HepG2 (cell line): ENCODE results near the gene PMPCB. TPM values are rescaled to one million over a fixed set of nuclear protein-coding genes. Genes with fewer than 3 reads are reported as not detected.

Experiments used
- AHR ChIP-seq: IDR thresholded peaks from 2 replicates; pipeline ENCODE4 v1.6.1; 2018; ENCODE audit warnings: missing genetic modification reagents, missing compliant biosample characterization
- ARID2 ChIP-seq: sonication (generic); formaldehyde crosslinking; IDR thresholded peaks from 2 replicates; pipeline ENCODE4 v1.8.1; 2022; ENCODE audit warnings: mild to moderate bottlenecking, missing genetic modification reagents, borderline replicate concordance
- ATRX ChIP-seq: sonication (generic); formaldehyde crosslinking; IDR thresholded peaks from 2 replicates; pipeline ENCODE4 v1.4.0; 2020; ENCODE audit warnings: missing genetic modification reagents, borderline replicate concordance
- CHCHD3 ChIP-seq: sonication (generic); formaldehyde crosslinking; IDR thresholded peaks from 2 replicates; pipeline ENCODE4 v1.8.0; 2022; ENCODE audit warnings: mild to moderate bottlenecking, missing genetic modification reagents, moderate library complexity
- DNMT1 ChIP-seq: sonication (generic); formaldehyde crosslinking; IDR thresholded peaks from 2 replicates; pipeline ENCODE4 v1.5.1; 2020; ENCODE audit warnings: mild to moderate bottlenecking, missing genetic modification reagents
- IKZF4 ChIP-seq: sonication (generic); formaldehyde crosslinking; IDR thresholded peaks from 2 replicates; pipeline ENCODE4 v1.5.1; 2020; ENCODE audit warnings: borderline replicate concordance, mild to moderate bottlenecking, low read depth, missing genetic modification reagents; ENCODE audit errors: not compliant biosample characterization
- KLF12 ChIP-seq: sonication (generic); formaldehyde crosslinking; IDR thresholded peaks from 2 replicates; pipeline ENCODE4 v1.4.0; 2020; ENCODE audit warnings: missing genetic modification reagents, borderline replicate concordance
- PREB ChIP-seq: sonication (generic); formaldehyde crosslinking; IDR thresholded peaks from 2 replicates; pipeline ENCODE4 v1.4.0; 2020; ENCODE audit warnings: missing genetic modification reagents
- TOE1 ChIP-seq: sonication (generic); formaldehyde crosslinking; IDR thresholded peaks from 2 replicates; pipeline ENCODE4 v1.4.0; 2020; ENCODE audit warnings: mild to moderate bottlenecking, missing genetic modification reagents
- TP53 ChIP-seq: sonication (generic); formaldehyde crosslinking; conservative IDR thresholded peaks from 2 replicates; pipeline ENCODE4 v1.4.0; 2020; ENCODE audit warnings: missing genetic modification reagents
- ZBTB38 ChIP-seq: sonication (generic); formaldehyde crosslinking; IDR thresholded peaks from 2 replicates; pipeline ENCODE4 v1.5.1; 2020; ENCODE audit warnings: mild to moderate bottlenecking, missing genetic modification reagents
- ZHX1 ChIP-seq: sonication (generic); formaldehyde crosslinking; IDR thresholded peaks from 2 replicates; pipeline ENCODE4 v1.8.1; 2022; ENCODE audit warnings: low read depth, mild to moderate bottlenecking, missing genetic modification reagents
- ZNF136 ChIP-seq: sonication (generic); formaldehyde crosslinking; IDR thresholded peaks from 2 replicates; pipeline ENCODE4 v1.8.1; 2022; ENCODE audit warnings: low read depth, mild to moderate bottlenecking, moderate library complexity, missing genetic modification reagents
- ZNF17 ChIP-seq: sonication (generic); formaldehyde crosslinking; IDR thresholded peaks from 2 replicates; pipeline ENCODE4 v1.5.0; 2020; ENCODE audit warnings: mild to moderate bottlenecking, missing genetic modification reagents
- ZNF292 ChIP-seq: sonication (generic); formaldehyde crosslinking; IDR thresholded peaks from 2 replicates; pipeline ENCODE4 v1.8.1; 2022; ENCODE audit warnings: mild to moderate bottlenecking, low read depth, missing genetic modification reagents, borderline replicate concordance
- ZNF326 ChIP-seq: sonication (generic); formaldehyde crosslinking; IDR thresholded peaks from 2 replicates; pipeline ENCODE4 v1.4.0; 2020; ENCODE audit warnings: missing genetic modification reagents, borderline replicate concordance
- ZNF598 ChIP-seq: sonication (generic); formaldehyde crosslinking; IDR thresholded peaks from 2 replicates; pipeline ENCODE4 v1.5.1; 2020; ENCODE audit warnings: mild to moderate bottlenecking, missing genetic modification reagents, borderline replicate concordance
- ZNF7 ChIP-seq: IDR thresholded peaks from 2 replicates; pipeline ENCODE4 v1.6.1; 2016; ENCODE audit warnings: missing biosample characterization, missing genetic modification reagents
- ZNF746 ChIP-seq: sonication (generic); formaldehyde crosslinking; IDR thresholded peaks from 2 replicates; pipeline ENCODE4 v1.8.0; 2022; ENCODE audit warnings: mild to moderate bottlenecking, missing genetic modification reagents
- ZNF75D ChIP-seq: sonication (generic); formaldehyde crosslinking; IDR thresholded peaks from 2 replicates; pipeline ENCODE4 v1.8.1; 2023; ENCODE audit warnings: missing genetic modification reagents, mild to moderate bottlenecking, borderline replicate concordance
- polyA plus RNA-seq, 8 experiments: library from polyadenylated mRNA; depleted of rRNA in 3 of 8; stranded (reverse) in 7 of 8; unstranded in 1 of 8; fragments of >200 nt; fragmentation: Illumina TruSeq in 4 of 8; extraction: Trizol in 4 of 8; gene quantifications; 2 replicates each; pipeline versions ENCODE4 v1.2.1 to v1.2.3, GENCODE V29; 2011 to 2016; ENCODE audit warnings: low read depth in 4 of 8, missing spikeins in 1 of 8, mixed read lengths in 1 of 8; ENCODE audit not compliant: insufficient read depth in 1 of 8
- total RNA-seq, 5 experiments: library from RNA; depleted of rRNA; stranded (reverse); fragments of >200 nt; fragmentation: Illumina TruSeq; extraction: Trizol; gene quantifications; 2 replicates each; pipeline ENCODE4 v1.2.3, GENCODE V29; 2016; ENCODE audit warnings: low read depth in 1 of 5
- TF ChIP-seq, protein P1 (sequence below): sonication (generic); formaldehyde crosslinking; IDR thresholded peaks from 2 replicates; pipeline ENCODE4 v1.5.1; 2020; ENCODE audit warnings: missing genetic modification reagents, mild to moderate bottlenecking, borderline replicate concordance
- TF ChIP-seq, protein P2 (sequence below): sonication (generic); formaldehyde crosslinking; IDR thresholded peaks from 2 replicates; pipeline ENCODE4 v1.4.0; 2020; ENCODE audit warnings: missing genetic modification reagents

Gene PMPCB
- total and polyA plus RNA-seq, 2 of the 13 experiments (the other 11 are each of a cell fraction or from before 2014, with no cell fraction given) = 80.8 to 124 TPM

DNA sequence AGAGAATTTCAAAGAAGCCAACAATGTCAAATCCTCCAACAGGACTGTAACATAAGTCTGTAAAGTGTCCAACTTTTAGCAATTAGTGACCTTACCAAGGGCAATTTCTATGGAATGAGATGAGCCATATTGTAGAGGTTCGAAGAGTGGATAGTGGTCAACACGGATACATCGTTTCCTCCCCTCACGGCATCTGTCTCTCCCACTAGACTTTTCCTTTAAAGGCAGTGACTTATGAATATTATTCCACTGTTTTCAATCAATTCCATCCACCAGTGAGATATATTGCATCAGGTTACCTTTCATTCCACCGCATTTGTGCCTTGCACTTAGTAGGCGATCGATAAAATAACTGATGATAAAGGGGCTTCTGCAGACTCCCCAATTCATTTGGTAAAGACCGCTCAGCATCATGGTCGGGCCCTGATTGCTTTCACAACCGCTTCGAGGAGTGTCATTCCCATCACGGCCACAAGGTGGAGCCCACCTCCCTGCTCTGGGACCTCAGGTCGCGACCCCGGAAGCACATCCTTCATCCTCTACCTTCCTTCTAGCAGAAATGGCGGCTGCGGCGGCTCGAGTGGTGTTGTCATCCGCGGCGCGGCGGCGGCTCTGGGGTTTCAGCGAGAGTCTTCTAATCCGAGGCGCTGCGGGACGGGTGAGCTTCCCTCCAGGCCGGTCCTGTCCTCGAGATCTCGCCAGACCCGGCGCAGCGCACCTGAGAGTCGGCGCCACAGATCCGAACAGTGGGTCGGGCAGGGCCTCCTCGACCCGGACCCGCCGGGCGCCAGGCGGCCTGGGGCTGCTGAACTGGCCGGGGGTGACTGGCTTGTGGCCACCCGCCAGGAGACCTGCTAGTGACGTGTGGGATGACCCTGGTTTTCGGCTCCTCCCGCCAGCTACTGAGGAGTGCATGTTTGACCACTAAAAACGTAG lies at the start of gene PMPCB (continued):
- TF ChIP-seq, protein P1, sequence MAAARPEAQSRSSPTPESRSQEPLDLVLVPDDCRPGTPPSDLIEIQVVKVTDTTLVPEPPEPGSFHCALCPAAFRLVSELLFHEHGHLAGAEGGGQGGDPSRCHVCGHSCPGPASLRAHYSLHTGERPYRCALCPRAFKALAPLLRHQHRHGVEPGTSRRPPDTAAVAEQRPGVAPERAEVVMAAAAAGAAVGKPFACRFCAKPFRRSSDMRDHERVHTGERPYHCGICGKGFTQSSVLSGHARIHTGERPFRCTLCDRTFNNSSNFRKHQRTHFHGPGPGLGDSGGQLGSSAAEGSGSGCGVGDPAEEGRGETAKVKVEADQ = peak; percentile 32; the same call in 1 of the 2 replicates
- TF ChIP-seq ZNF326 (CRISPR knock-in tag) = no peak
- peak; percentile 58 for TF ChIP-seq AHR
- TF ChIP-seq ARID2 (CRISPR knock-in tag) = peak; percentile 80; the same call in 1 of the 2 replicates
- TF ChIP-seq ZNF7 (CRISPR knock-in tag) = no peak
- no peak; the same call in 1 of the 2 replicates for TF ChIP-seq ZNF598 (CRISPR knock-in tag)
- TF ChIP-seq TP53 (CRISPR knock-in tag) = peak; percentile 83; the same call in 1 of the 2 replicates
- peak; percentile 50; the same call in 1 of the 2 replicates for TF ChIP-seq ZBTB38 (CRISPR knock-in tag)
- no peak for TF ChIP-seq ATRX (CRISPR knock-in tag)
- TF ChIP-seq, protein P2, sequence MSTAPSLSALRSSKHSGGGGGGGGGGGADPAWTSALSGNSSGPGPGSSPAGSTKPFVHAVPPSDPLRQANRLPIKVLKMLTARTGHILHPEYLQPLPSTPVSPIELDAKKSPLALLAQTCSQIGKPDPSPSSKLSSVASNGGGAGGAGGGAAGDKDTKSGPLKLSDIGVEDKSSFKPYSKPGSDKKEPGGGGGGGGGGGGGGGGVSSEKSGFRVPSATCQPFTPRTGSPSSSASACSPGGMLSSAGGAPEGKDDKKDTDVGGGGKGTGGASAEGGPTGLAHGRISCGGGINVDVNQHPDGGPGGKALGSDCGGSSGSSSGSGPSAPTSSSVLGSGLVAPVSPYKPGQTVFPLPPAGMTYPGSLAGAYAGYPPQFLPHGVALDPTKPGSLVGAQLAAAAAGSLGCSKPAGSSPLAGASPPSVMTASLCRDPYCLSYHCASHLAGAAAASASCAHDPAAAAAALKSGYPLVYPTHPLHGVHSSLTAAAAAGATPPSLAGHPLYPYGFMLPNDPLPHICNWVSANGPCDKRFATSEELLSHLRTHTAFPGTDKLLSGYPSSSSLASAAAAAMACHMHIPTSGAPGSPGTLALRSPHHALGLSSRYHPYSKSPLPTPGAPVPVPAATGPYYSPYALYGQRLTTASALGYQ (CRISPR knock-in tag) = peak; percentile 80
- TF ChIP-seq ZNF292 (CRISPR knock-in tag) = peak; percentile 46; the same call in 1 of the 2 replicates
- peak; percentile 74 for TF ChIP-seq IKZF4 (CRISPR knock-in tag)
- peak; percentile 70; the same call in 1 of the 2 replicates for TF ChIP-seq TOE1 (CRISPR knock-in tag)
- TF ChIP-seq ZNF17 (CRISPR knock-in tag) = no peak; the same call in 1 of the 2 replicates
- TF ChIP-seq ZNF746 = no peak
- TF ChIP-seq ZNF136 (CRISPR knock-in tag) = 0 out of 2 replicates have a peak, but pooled peaks have one; percentile 42
- peak; percentile 70; the same call in 1 of the 2 replicates for TF ChIP-seq CHCHD3 (CRISPR knock-in tag)
- TF ChIP-seq DNMT1 = peak; percentile 84
- no peak for TF ChIP-seq ZNF75D (CRISPR knock-in tag)
- no peak for TF ChIP-seq ZHX1 (CRISPR knock-in tag)
- no peak for TF ChIP-seq KLF12 (CRISPR knock-in tag)
- no peak for TF ChIP-seq PREB (CRISPR knock-in tag)
